Vagina (tissue), 2 donors: Measurements from ENCODE around the gene ITSN1.

ENCODE experiments used
- CTCF ChIP-seq, 3 experiments: fragments of 450-650 bp in 2 of 3; fragments of 200-600 bp in 1 of 3; sonication (generic) in 1 of 3; IDR thresholded peaks; one replicate each; pipeline ENCODE4 v1.5.1; 2017 to 2019; ENCODE audit warnings: antibody characterized with exemption in 3 of 3, mild to moderate bottlenecking in 2 of 3, moderate library complexity in 2 of 3
- POLR2A ChIP-seq, 2 donors: fragments of 450-650 bp; IDR thresholded peaks; one replicate each; pipeline ENCODE4 v1.6.1; 2017; ENCODE audit warnings: antibody characterized with exemption in 2 of 2, mild to moderate bottlenecking in 2 of 2, moderate library complexity in 2 of 2
- POLR2AphosphoS5 ChIP-seq, 2 donors: sonication (generic); formaldehyde crosslinking; IDR thresholded peaks; one replicate each; pipeline ENCODE4 v1.9.0; 2017; ENCODE audit warnings: antibody characterized with exemption in 2 of 2, mild to moderate bottlenecking in 2 of 2, low read depth in 1 of 2; ENCODE audit not compliant: insufficient read depth in 1 of 2

- TF ChIP-seq CTCF (IDR thresholded peaks at IDR 0.05): no peak
- no peak for TF ChIP-seq POLR2A (IDR thresholded peaks at IDR 0.05)
- no peak for TF ChIP-seq POLR2AphosphoS5 (IDR thresholded peaks at IDR 0.05; ENCODE audit: insufficient read depth in 1 of 2, low read depth in 1 of 2)
These were observed 224.5 kb downstream of the ITSN1 start for GRCh38 chr21:33866826-33867225.
